Activated naive CD8-positive, alpha-beta T cell treated with anti-CD3 and anti-CD28 coated beads, Interleukin-2, amount 50 U/mL, for 24 hours (primary cell): ENCODE results near the gene IFNA5.

Source experiments
- ATAC-seq: fragments of 150-1000 bp; cut with Tn5 transposase; one replicate; pipeline ENCODE4 v1.10.0; 2021
- DNase-seq: peaks from one replicate; pipeline ENCODE4 v3.0.0; 2021
- H3K27ac Mint-ChIP-seq: one replicate; pipeline ENCODE4 v1.8.0; 2021; ENCODE audit warnings: mild to moderate bottlenecking, mixed read lengths
- H3K27me3 Mint-ChIP-seq: one replicate; pipeline ENCODE4 v1.8.0; 2021; ENCODE audit warnings: mixed read lengths
- H3K36me3 Mint-ChIP-seq: one replicate; pipeline ENCODE4 v1.8.0; 2021; ENCODE audit warnings: low read depth, mixed read lengths
- H3K4me1 Mint-ChIP-seq: one replicate; pipeline ENCODE4 v1.8.0; 2021; ENCODE audit warnings: mixed read lengths
- H3K4me3 Mint-ChIP-seq: one replicate; pipeline ENCODE4 v1.8.0; 2021; ENCODE audit warnings: mild to moderate bottlenecking, moderate library complexity, mixed read lengths
- H3K9me3 Mint-ChIP-seq: one replicate; pipeline ENCODE4 v1.8.0; 2021; ENCODE audit warnings: mixed read lengths

The IFNA5 gene

DNA sequence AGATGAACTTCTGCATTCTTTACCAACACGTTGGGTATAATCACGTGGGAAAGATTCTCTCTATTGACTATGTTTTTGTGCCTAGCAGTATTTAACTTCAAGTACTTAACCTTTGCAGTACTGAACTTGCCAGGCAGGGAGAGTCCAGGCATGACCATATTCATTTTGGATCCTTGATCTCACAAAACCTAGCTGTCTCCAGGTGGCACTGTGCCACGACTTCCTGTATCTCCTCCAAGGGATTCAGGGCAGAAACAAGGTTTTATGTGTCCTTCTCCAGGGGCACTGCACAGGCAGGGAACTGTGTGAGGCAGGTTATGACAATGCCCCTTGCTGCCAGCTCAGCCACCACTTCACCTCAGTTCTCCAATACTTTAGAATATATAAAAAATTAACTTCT lies 11.7 kb upstream of the IFNA5 start:
- H3K36me3 Mint-ChIP-seq, result peaks cover 4% of the 10 kb centered on the region
- H3K4me1 Mint-ChIP-seq, result peaks cover 5% of the 10 kb centered on the region
- H3K27ac Mint-ChIP-seq, result no peak overlapping the region
- DNase-seq (no peak), ATAC-seq (no peak)
- H3K4me3 Mint-ChIP-seq, result no peak overlapping the region
- H3K27me3 Mint-ChIP-seq, result no peaks in the 10 kb centered on the region
- no peaks in the 10 kb centered on the region for H3K9me3 Mint-ChIP-seq

DNA sequence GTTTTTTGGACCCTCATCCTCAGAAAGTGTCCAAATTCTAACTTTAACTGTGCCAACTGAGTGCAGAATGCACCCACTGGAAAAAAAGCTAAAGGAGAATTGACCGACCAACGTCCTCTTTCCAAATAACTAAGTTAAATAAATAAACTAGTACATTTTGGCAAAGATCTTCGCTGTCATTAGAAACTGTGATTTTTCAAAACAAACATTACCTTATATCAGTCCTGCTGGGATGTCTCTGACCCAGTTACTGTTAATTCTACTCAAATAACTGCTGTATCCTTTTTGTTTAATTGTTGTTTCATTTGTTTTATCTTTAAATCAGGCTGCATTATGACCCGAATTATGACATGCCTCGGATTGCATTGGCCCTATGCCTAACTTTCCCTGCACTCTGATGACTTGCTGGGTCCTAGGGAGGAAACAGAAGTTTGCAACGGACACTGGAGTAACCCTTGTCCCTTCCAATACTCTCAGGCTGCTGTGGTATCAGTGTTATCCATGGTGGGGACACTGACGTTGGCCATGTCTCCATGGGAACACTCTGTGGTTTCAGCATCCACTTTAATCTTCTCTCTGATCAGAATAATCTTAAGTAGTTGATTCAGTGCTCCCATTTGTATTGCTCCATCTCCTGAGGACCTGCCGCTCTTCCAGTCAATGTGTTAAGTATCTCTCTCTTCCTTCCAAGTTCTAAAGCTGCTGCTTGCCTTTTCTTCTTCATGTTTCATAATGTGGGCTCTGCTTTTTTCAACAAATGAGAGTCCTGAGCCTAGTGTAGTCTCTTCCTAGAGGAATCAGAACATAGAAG lies 11.1 kb upstream of the IFNA5 start:
- DNase-seq, result no peak
- peaks cover 4% of the 10 kb centered on the region for H3K36me3 Mint-ChIP-seq
- H3K27ac Mint-ChIP-seq, result no peak overlapping the region
- no peak for ATAC-seq
- no peak overlapping the region for H3K4me3 Mint-ChIP-seq
- H3K27me3 Mint-ChIP-seq, result no peaks in the 10 kb centered on the region
- H3K4me1 Mint-ChIP-seq, result peaks cover 5% of the 10 kb centered on the region
- no peaks in the 10 kb centered on the region for H3K9me3 Mint-ChIP-seq

DNA sequence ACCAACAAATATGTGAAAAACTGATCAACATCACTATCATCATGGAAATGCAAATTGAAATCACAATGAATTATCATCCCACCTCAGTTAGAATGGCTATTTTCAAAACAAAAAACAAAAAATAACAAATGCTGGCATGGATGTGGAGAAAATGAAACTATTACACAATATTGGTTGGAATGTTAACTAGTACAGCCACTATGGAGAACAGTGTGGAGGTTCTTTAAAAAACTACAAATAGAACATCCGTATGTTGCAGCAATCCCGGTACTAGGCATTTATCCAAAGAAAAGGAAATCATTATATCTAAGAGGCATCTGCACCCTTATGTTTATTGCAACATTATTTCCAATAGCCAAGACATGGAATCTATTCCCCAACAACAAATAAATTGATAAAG lies 9.0 kb upstream of the IFNA5 start:
- DNase-seq (no peak), ATAC-seq (no peak)
- Mint-ChIP-seq H3K36me3 (no peaks in the 10 kb centered on the region), H3K27me3 (no peaks in the 10 kb centered on the region), H3K27ac (no peak overlapping the region), H3K9me3 (no peaks in the 10 kb centered on the region), H3K4me1 (peaks cover 3% of the 10 kb centered on the region), H3K4me3 (no peak overlapping the region)

DNA sequence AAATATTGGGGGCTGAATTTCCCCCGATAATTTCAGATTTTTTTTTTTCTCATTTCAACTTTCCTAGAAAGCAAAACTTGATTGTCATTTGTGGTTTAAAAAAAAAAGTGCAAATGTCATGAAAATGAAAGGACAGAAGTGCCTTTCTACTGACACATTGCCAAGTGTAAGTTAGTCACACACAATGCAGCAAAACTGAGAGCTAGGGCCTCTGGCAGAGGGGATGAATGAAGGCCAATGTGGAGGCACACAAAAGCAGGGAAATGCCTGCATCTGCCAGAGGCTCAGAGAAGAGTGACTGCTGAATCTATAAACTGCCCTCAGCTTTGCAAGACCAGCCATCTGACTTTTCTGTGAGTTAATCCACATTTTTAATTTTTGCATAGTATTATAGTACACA lies 6.8 kb upstream of the IFNA5 start:
- no peak for DNase-seq
- H3K4me1 Mint-ChIP-seq, result no peaks in the 10 kb centered on the region
- H3K4me3 Mint-ChIP-seq, result no peak overlapping the region
- ATAC-seq, result no peak
- H3K9me3 Mint-ChIP-seq, result no peaks in the 10 kb centered on the region
- H3K27ac Mint-ChIP-seq, result no peak overlapping the region
- no peaks in the 10 kb centered on the region for H3K27me3 Mint-ChIP-seq
- no peaks in the 10 kb centered on the region for H3K36me3 Mint-ChIP-seq

DNA sequence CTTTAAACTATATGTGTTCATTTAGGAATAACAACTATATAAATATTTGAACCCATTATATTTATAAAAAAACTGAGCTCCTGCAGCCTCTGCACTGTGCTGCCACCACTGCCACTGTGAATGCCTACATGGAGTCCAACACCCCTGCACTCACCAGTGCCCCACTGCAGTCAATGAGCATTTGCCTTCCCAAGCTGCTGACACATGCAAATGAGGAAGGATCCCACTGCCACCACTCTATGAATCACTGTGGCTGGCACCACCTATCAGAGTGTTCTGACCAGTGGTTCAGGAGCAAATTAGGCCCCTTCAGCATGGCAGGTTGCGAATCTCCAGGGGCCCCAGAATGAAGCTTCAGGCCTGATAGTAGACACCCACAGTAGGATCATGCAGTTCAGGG lies 9.1 kb downstream of the IFNA5 start:
- H3K36me3 Mint-ChIP-seq, result no peaks in the 10 kb centered on the region
- H3K27me3 Mint-ChIP-seq, result peaks cover 15% of the 10 kb centered on the region
- H3K9me3 Mint-ChIP-seq, result no peaks in the 10 kb centered on the region
- no peak overlapping the region for H3K27ac Mint-ChIP-seq
- DNase-seq (no peak), ATAC-seq (peak; percentile 26)
- H3K4me1 Mint-ChIP-seq, result peaks cover 13% of the 10 kb centered on the region
- H3K4me3 Mint-ChIP-seq, result no peak overlapping the region

DNA sequence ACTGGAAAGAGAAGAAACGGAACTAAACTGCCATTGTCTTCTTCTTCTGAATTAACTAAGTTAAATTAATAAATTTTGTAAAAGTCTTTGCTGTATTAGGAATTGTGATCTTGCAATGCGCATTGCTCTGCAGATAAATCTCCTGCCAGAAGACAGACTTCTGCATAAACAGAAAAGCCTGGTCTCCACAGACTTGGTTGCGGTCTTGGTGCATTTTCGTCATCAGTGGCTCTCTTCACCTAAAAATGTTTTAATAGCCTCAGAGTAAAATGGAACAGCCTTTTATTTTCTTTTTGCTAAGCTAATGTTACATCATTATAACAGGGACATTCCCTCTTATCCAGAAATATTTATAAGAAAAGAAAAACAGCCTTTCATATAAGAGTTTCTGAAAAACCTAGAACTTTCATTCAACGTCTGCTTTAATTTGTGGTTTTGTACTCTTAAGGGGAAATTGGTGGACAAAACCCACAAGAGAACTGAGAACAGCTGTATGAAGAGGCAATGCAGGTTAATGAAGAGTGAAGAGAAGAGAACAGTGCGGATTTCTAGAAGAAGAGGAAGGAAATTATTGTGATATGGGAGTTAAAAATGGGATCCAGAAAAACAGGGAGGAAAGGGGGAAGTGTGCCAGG lies 10.1 kb downstream of the IFNA5 start:
- DNase-seq, result no peak

DNA sequence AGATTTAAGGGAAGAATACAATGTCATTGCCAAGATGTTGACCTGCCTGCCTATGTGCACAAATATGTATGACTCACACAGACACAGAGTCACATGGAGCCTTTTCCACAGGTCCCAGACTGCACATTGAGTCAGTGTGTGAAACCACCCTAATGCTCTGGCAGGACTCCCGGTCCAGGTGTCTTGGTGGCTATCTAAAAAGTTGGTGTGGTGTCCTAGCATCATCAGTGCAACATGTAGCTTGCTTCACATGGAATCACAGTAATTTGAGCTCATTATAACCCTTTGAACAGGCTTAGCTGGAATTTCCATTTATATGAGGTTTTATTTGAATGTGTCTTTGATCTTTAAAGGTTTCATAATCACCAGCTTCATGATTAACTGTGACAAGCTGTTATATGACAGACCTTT lies 10.7 kb downstream of the IFNA5 start:
- no peaks in the 10 kb centered on the region for H3K9me3 Mint-ChIP-seq
- DNase-seq, result no peak
- H3K36me3 Mint-ChIP-seq, result no peaks in the 10 kb centered on the region
- H3K4me3 Mint-ChIP-seq, result no peak overlapping the region
- peaks cover 11% of the 10 kb centered on the region for H3K27me3 Mint-ChIP-seq
- peaks cover 13% of the 10 kb centered on the region for H3K4me1 Mint-ChIP-seq
- H3K27ac Mint-ChIP-seq, result no peak overlapping the region
- peak; percentile 93 for ATAC-seq

More for the DNA sequence above, 10.1 kb downstream of the IFNA5 start:
- no peak overlapping the region for H3K4me3 Mint-ChIP-seq
- H3K27me3 Mint-ChIP-seq, result peaks cover 11% of the 10 kb centered on the region
- H3K9me3 Mint-ChIP-seq, result no peaks in the 10 kb centered on the region
- H3K4me1 Mint-ChIP-seq, result peaks cover 13% of the 10 kb centered on the region
- H3K36me3 Mint-ChIP-seq, result no peaks in the 10 kb centered on the region
- H3K27ac Mint-ChIP-seq, result peak overlapping the region; percentile 8
- ATAC-seq, result no peak

DNA sequence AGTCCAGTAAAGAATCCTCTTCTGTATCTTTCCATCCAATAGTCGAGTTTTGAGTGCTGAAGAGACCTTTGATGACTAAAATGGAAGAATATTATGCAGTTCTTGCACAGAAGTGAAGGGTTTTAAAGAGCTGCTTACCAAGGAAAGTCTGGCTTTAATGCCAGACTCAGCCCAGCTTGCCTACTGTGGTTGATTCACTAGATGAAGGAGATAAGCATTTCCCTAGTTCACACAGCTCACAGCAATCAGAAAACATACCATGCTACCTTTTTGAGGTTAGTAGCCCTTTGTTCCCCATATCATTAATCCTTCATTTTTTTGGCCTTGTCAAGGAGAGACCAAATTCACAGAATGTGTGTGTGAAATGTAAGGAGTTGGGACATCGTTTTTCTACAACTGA lies 15.3 kb downstream of the IFNA5 start:
- peaks cover 7% of the 10 kb centered on the region for H3K4me1 Mint-ChIP-seq
- H3K4me3 Mint-ChIP-seq, result no peak overlapping the region
- no peaks in the 10 kb centered on the region for H3K9me3 Mint-ChIP-seq
- no peak for ATAC-seq
- DNase-seq, result no peak
- H3K27me3 Mint-ChIP-seq, result peaks cover 17% of the 10 kb centered on the region
- no peak overlapping the region for H3K27ac Mint-ChIP-seq
- H3K36me3 Mint-ChIP-seq, result no peaks in the 10 kb centered on the region

DNA sequence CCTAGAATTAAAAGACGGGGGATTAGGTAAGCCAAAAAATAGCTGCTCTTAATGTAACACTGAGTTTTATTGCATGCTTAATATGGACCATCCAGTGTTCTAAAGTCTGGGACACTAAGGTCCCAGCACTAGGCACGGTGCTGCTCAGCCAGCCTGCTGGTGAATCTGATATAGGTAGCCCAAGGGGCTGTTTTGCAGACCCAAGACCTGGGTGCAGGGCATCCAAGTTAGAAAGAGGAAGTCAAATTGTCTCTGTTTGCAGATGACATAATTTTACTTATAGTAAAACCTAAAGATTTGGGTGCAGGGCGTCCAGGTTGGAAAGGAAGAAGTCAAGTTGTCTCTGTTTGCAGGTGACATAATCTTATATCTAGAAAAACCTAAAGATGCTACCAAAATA lies 17.8 kb downstream of the IFNA5 start:
- ATAC-seq, result no peak
- H3K9me3 Mint-ChIP-seq, result no peaks in the 10 kb centered on the region
- no peak overlapping the region for H3K4me3 Mint-ChIP-seq
- no peaks in the 10 kb centered on the region for H3K4me1 Mint-ChIP-seq
- no peaks in the 10 kb centered on the region for H3K36me3 Mint-ChIP-seq
- H3K27ac Mint-ChIP-seq, result no peak overlapping the region
- peaks cover 15% of the 10 kb centered on the region for H3K27me3 Mint-ChIP-seq
- DNase-seq, result no peak

DNA sequence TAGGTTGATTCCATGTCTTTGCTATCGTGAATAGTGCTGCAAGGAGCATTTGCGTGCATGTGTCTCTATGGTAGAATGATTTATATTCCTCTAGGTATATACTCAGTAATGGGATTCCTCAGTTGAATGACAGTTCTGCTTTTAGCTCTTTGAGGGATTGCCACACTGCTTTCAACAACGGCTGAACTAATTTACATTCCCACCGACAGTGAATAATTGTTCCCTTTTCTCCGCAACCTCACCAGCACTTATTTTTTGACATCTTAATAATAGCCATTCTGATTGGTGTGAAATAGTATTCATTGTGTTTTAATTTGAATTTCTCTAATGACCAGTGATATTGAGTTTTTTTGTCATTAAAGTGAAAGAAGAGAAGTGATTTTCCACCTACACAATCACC lies 18.5 kb downstream of the IFNA5 start:
- DNase-seq, result no peak
- peaks cover 16% of the 10 kb centered on the region for H3K27me3 Mint-ChIP-seq
- ATAC-seq, result no peak
- no peak overlapping the region for H3K4me3 Mint-ChIP-seq
- H3K4me1 Mint-ChIP-seq, result no peaks in the 10 kb centered on the region
- H3K9me3 Mint-ChIP-seq, result no peaks in the 10 kb centered on the region
- no peaks in the 10 kb centered on the region for H3K36me3 Mint-ChIP-seq
- no peak overlapping the region for H3K27ac Mint-ChIP-seq

DNA sequence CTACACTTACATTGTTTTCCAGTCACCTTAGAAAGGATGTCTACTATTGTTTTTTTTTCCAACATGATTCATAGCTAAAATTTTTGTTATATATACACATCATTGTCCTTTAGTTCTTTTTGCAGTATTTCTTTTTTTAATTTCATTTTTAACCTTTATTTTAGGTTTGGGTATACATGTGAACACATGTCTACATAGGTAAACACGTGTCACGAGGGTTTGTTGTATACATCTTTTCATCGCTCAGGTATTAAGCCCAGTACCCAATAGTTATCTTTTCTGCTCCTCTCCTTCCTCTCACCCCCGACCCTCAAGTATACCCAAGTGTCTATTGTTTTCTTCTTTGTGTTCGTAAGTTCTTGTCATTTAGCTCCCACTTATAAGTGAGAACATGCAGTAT lies 19.0 kb downstream of the IFNA5 start:
- Mint-ChIP-seq H3K27ac (no peak overlapping the region), H3K27me3 (peaks cover 17% of the 10 kb centered on the region), H3K4me1 (no peaks in the 10 kb centered on the region), H3K9me3 (no peaks in the 10 kb centered on the region), H3K36me3 (no peaks in the 10 kb centered on the region), H3K4me3 (no peak overlapping the region)
- no peak for DNase-seq
- ATAC-seq, result no peak

DNA sequence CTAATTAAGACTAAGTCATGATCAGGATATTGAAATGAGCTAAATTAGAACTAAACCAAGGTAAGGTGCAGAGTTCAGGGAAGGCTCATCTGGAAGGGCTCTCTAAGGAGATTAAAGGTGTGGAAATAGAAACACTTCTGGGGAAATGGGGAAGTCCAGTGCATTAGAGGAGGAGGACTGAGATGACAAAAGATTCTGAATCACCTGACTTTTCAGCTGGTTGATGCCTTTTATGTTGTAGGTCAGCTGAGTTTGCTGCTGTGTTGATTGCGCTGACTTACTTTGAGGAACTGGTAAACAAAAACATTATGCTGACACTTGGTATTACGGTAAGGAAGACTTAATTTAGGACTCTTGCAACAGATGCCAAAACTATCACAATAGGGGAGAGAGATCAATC lies 23.8 kb downstream of the IFNA5 start:
- Mint-ChIP-seq H3K27ac (no peak overlapping the region), H3K36me3 (no peaks in the 10 kb centered on the region), H3K4me3 (no peak overlapping the region), H3K27me3 (peaks cover 12% of the 10 kb centered on the region), H3K4me1 (no peaks in the 10 kb centered on the region), H3K9me3 (no peaks in the 10 kb centered on the region)
- ATAC-seq (no peak), DNase-seq (no peak)

DNA sequence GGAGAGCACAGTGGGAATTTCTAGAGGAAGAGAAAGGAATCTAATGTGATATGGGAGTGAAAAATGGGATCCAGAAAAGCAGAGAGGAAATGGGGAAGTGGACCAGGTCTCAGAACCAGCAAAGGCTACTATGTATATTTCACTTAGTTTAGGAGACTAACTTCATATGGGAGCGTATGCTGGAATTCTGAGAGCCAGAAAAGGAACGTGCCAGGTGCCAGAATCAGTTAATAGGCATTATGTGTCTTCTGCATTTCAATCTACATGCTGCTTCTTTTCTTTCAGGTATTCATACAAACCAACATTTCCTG lies 36.8 kb downstream of the IFNA5 start:
- Mint-ChIP-seq H3K9me3 (no peaks in the 10 kb centered on the region), H3K4me3 (no peak overlapping the region), H3K27ac (no peak overlapping the region)

DNA sequence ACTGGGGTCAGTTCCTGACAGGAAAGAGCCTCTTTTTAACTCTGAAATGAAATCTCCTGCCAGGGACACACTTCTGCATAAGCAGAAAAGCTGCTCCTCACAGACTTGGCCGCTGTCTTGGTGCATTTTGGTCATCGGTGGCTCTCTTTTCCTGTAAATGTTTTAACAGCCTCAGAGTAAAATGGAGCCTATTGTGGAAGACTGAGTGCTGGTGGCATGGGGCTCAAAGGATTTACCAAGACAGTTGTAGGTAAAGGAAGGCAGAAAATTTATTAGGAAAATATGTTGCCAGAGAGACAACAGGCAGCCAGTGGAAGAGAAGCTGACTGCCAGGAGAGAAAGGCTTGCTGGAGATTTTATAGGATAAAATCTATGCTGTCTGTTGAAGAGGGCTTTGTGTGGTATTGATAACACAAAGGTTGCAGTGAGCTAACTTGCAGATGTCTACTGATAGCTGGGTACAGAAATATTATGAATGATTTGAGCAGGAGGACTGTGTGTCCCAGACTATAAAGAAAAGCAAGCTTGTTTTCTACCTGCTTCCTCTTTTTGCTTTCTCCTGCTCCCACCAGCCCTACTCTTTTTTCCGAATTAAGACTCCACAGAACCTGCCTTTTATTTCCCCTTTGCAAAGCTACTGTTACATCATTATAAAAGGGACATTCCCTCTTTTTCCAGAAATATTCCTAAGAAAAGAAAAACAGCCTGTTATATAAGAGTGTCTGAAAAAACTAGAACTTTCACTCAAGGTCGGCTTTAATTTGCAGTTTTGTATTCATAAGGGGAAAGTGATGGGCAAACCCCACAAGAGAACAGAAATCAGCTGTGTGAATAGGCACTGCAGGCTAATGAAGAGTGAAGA lies 37.4 kb downstream of the IFNA5 start:
- Mint-ChIP-seq H3K27ac (no peak overlapping the region), H3K36me3 (no peaks in the 10 kb centered on the region), H3K27me3 (peaks cover 16% of the 10 kb centered on the region), H3K4me1 (peaks cover 3% of the 10 kb centered on the region), H3K9me3 (no peaks in the 10 kb centered on the region), H3K4me3 (no peak overlapping the region)
- ATAC-seq, result no peak
- DNase-seq, result no peak

More for the DNA sequence above, 36.8 kb downstream of the IFNA5 start:
- Mint-ChIP-seq H3K4me1 (peaks cover 3% of the 10 kb centered on the region), H3K27me3 (peaks cover 21% of the 10 kb centered on the region), H3K36me3 (no peaks in the 10 kb centered on the region)
- DNase-seq, result no peak
- ATAC-seq, result no peak
